Prostate gland (tissue), 2 donors: ENCODE measurements around the gene PAPPA2. TPM values are rescaled to one million over a fixed set of nuclear protein-coding genes. Genes with fewer than 3 reads are reported as not detected.
A peak's percentile ranks its signal among the peaks of the same experiment; 100 is the strongest.

Experiments
- DNase-seq: peaks from one replicate; pipeline ENCODE4 v3.0.0-alpha.2; 2019; ENCODE audit warnings: low spot score
- H3K27ac ChIP-seq, 2 donors: fragments of 200-600 bp; sonication (generic); 2 replicates each; pipeline ENCODE4 v1.5.1; 2017 to 2019
- H3K27me3 ChIP-seq: fragments of 200-600 bp; sonication (generic); replicated peaks from 2 replicates; pipeline ENCODE4 v1.5.1; 2019; ENCODE audit not compliant: insufficient read depth
- H3K36me3 ChIP-seq, 2 donors: fragments of 200-600 bp; sonication (generic); 1 replicate in 1 of 2; 2 replicates in 1 of 2; pipeline versions ENCODE4 v1.5.1 to v1.8.1; 2017 to 2019
- H3K4me1 ChIP-seq: fragments of 200-600 bp; sonication (generic); replicated peaks from 2 replicates; pipeline ENCODE4 v1.5.1; 2019
- H3K4me3 ChIP-seq, 2 donors: fragments of 200-600 bp; sonication (generic); 2 replicates each; pipeline ENCODE4 v1.5.1; 2017 to 2019
- H3K9me3 ChIP-seq: fragments of 200-600 bp; sonication (generic); 2 replicates; pipeline ENCODE4 v1.5.1; 2017
- POLR2A ChIP-seq: fragments of 450-650 bp; IDR thresholded peaks from one replicate; pipeline ENCODE4 v1.6.1; 2016; ENCODE audit warnings: antibody characterized with exemption, mild to moderate bottlenecking
- POLR2AphosphoS5 ChIP-seq: sonication (generic); formaldehyde crosslinking; IDR thresholded peaks from one replicate; pipeline ENCODE4 v1.6.1; 2017; ENCODE audit warnings: antibody characterized with exemption
- WGBS: methylation state at CpG from one replicate; pipeline ENCODE4 v1.1.5; 2018; 5-methylcytosine and 5-hydroxymethylcytosine counted together
- intact Hi-C: fragments of 100-400 bp; cut with DNase I; formaldehyde crosslinking; loops from one replicate; pipeline ENCODE4 v1.14.2; 2022
- total RNA-seq, 2 donors: library from RNA; depleted of rRNA; stranded (reverse); fragments of >200 nt; gene quantifications; one replicate each; pipeline ENCODE4 v1.1.0, GENCODE V29; 2016
- TF ChIP-seq, protein P1 (sequence below), 4 experiments: fragments of 200-600 bp in 2 of 4; fragments of 450-650 bp in 2 of 4; sonication (generic) in 2 of 4; IDR thresholded peaks; 1 replicate in 3 of 4; 2 replicates in 1 of 4; pipeline ENCODE4 v1.5.1; 2016 to 2019; ENCODE audit warnings: antibody characterized with exemption in 4 of 4, mild to moderate bottlenecking in 2 of 4, moderate library complexity in 2 of 4

The PAPPA2 gene
- total RNA-seq, 2 donors from 2014 or later, result 0.36 to 1.9 TPM

DNA sequence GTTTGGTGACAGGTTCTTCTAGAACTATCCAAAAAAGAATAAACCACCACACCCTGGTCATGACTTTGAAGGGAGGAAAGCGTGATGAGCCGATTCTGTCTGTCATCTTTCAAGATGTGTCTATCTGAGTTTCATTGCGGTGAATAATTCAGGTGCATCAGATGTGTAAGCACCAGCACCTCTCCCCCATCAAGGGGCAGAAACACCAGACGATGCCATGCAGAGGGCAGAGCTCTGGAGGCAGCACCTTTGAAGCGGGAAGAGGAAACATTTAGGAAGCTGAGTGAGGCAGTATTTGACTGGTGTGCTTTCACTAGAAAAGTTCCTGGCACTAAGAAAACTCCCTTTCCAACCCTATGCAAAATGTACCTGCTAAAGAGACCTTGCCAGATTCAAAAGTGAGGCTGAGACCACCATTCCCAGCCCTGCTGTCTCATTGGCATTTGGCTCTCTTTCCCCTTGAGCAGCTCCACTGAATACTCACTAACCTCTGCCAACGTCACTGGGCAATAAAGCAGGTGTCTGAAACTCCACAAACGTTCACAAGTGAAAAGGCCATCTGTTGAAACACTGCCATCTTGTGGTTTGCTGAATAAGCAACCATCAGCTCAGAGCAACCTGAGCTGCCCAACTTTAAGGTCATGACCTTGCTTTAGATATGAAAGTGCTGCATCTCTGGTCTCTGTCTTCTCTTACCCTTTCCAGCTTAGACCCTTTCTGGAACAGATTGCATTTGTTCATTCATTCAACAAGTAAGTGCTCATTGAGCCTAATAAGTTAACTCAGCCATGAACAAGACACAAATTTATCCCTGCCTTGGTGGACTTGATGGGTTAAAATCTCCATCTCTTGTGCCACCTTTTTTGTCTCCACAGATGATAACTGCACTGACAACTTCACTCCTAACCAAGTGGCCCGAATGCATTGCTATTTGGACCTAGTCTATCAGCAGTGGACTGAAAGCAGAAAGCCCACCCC, 228.6 kb downstream of the PAPPA2 start:
- Histone ChIP-seq H3K27ac (no peak overlapping the region), H3K4me1 (peaks cover 6% of the 10 kb centered on the region), H3K27me3 (no peaks in the 10 kb centered on the region), H3K4me3 (no peak overlapping the region), H3K36me3 (no peaks in the 10 kb centered on the region), H3K9me3 (no peaks in the 10 kb centered on the region)
- peak; percentile 42 for DNase-seq
- intact Hi-C loops, result loop anchor here (2.0 kb wide), 1 partner anchor 131 kb away; no protein-coding TSS in a partner anchor
- TF ChIP-seq, protein P1, sequence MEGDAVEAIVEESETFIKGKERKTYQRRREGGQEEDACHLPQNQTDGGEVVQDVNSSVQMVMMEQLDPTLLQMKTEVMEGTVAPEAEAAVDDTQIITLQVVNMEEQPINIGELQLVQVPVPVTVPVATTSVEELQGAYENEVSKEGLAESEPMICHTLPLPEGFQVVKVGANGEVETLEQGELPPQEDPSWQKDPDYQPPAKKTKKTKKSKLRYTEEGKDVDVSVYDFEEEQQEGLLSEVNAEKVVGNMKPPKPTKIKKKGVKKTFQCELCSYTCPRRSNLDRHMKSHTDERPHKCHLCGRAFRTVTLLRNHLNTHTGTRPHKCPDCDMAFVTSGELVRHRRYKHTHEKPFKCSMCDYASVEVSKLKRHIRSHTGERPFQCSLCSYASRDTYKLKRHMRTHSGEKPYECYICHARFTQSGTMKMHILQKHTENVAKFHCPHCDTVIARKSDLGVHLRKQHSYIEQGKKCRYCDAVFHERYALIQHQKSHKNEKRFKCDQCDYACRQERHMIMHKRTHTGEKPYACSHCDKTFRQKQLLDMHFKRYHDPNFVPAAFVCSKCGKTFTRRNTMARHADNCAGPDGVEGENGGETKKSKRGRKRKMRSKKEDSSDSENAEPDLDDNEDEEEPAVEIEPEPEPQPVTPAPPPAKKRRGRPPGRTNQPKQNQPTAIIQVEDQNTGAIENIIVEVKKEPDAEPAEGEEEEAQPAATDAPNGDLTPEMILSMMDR (IDR thresholded peaks at IDR 0.05), result peak; percentile 21 to 65 (median 53)
- no peak for TF ChIP-seq POLR2A
- peak; percentile 56 for TF ChIP-seq POLR2AphosphoS5
- 59% methylated on average over 8 of the region's 8 CpGs for WGBS

DNA sequence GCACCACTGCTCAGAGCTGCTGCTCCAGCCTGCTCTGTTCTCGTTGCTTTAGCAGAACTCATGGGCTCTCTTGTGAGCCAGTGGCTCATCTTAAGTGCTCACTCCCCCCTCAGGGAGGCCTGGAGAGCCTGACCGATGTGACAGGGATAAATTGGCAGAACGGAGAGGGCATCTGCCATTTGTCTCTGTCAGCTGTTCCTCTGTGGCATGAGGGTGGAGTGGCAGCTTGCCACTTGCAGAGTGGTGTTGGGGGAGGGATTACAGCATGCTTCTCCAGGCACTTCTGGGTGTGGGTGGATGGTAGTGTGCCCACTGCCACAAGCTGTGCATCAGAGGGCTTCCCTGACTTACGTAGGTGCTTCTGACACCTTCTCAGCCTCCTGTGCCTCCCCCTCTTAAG, 229.5 kb downstream of the PAPPA2 start:
- H3K27me3 ChIP-seq, result no peaks in the 10 kb centered on the region
- no peak overlapping the region for H3K4me3 ChIP-seq
- TF ChIP-seq POLR2AphosphoS5 (no peak), POLR2A (no peak)
- 77% methylated on average over 4 of the region's 4 CpGs for WGBS
- no peak overlapping the region for H3K27ac ChIP-seq
- no peak for DNase-seq
- intact Hi-C loops, result no loop called here
- peaks cover 6% of the 10 kb centered on the region for H3K4me1 ChIP-seq
- no peaks in the 10 kb centered on the region for H3K36me3 ChIP-seq
- H3K9me3 ChIP-seq, result no peaks in the 10 kb centered on the region

DNA sequence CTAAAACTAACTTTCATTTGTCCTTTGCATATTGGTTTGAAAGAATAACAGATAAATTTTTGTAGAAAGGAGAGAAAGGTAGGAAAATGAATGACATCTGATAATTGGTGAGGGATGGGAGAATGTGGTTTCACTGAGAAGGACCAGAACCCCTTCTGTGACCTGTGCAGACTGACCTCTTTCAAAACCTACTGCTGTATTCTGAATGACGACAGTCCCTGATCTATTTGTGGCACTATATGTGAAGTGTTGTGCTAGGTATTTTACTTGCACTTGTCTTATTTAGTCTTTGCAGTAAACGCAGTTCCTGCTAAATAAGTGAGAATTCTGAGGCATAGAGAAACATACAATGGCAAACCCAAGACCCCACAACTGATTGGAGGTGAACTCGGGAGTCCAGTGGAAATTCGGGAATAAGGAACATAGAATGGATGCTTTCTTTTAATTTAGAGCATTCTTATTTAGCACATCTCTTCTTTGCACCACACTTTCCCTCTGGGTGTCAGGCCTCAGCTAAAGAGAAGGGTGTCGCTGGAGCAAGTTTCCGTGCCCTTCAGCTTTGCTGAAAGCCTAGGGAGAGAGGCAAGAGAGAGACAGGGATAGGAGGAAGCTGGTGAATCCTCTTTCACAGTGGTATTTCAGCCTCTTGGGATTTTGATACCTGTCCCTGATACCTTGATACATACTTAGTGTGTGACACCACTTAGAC, 230.2 kb downstream of the PAPPA2 start:
- intact Hi-C loops, result no loop called here
- no peak overlapping the region for H3K27ac ChIP-seq

DNA sequence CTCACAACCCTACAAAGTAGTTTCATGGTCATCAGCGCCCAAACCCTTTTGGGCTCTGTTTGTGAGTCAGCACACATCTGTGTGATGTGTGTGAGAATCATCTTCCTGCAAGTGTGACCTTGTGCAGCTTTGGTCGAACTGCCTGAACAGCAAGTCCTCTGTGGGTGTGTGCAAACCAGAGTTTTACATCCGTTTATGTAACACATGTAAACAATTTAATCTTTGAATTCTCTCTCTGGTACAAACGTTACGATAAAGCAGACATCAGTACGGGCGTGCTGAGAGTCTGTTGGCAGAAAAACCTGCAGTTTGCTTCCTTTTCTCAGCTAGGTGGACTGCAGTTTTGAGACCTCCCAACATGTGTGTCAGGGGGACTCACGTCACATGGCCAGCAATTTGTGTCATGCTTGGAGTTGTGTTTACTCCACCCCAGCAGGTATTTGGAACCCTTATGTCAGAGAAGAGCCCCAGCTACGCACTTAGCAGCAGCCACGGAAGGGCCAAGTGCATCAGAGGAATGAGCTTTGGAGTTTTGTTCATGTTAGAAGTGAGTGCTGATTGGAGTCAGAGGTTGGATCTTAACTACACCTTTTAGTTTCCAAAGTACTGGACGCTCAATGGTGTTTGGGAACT, 230.8 kb downstream of the PAPPA2 start:
- no peaks in the 10 kb centered on the region for H3K27me3 ChIP-seq
- H3K9me3 ChIP-seq, result no peaks in the 10 kb centered on the region
- no peak overlapping the region for H3K27ac ChIP-seq
- TF ChIP-seq, protein P1 (IDR thresholded peaks at IDR 0.05), result no peak
- TF ChIP-seq POLR2AphosphoS5, result peak; percentile 37
- no peak for TF ChIP-seq POLR2A
- H3K36me3 ChIP-seq, result no peaks in the 10 kb centered on the region
- peaks cover 6% of the 10 kb centered on the region for H3K4me1 ChIP-seq
- no peak overlapping the region for H3K4me3 ChIP-seq
- intact Hi-C loops, result no loop called here
- DNase-seq, result no peak
- 43% methylated on average over 11 of the region's 11 CpGs for WGBS

More for the DNA sequence above, 230.2 kb downstream of the PAPPA2 start:
- H3K36me3 ChIP-seq, result no peaks in the 10 kb centered on the region
- H3K4me3 ChIP-seq, result no peak overlapping the region
- TF ChIP-seq POLR2AphosphoS5 (no peak), POLR2A (no peak)
- TF ChIP-seq, protein P1 (IDR thresholded peaks at IDR 0.05), result no peak
- no peaks in the 10 kb centered on the region for H3K9me3 ChIP-seq
- no peak for DNase-seq
- peaks cover 6% of the 10 kb centered on the region for H3K4me1 ChIP-seq
- 87% methylated on average over 6 of the region's 6 CpGs for WGBS
- H3K27me3 ChIP-seq, result no peaks in the 10 kb centered on the region

DNA sequence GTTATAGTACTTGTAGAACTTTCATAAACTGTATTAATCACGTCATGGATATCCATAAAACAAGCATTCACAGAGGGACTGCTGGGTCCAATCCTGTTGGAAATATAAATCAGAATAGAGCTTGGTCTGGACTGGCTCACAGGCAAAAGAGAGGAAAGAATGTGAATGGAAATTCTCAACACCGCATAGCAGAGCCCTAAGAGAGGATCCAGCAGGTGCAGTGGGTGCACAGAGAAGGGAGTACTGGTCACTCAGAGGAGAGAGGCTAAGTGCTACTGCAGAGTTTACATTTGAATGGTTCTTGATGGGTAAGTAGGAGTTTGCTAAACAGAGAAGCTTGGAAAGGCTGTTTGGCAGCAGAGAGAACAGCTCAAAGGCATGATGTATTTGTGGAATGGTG, 231.7 kb downstream of the PAPPA2 start:
- 56% methylated on average over 2 of the region's 2 CpGs for whole genome bisulfite sequencing
- no peak for DNase-seq
- H3K9me3 ChIP-seq, result no peaks in the 10 kb centered on the region

More for the DNA sequence above, 231.7 kb downstream of the PAPPA2 start:
- no peak overlapping the region for H3K27ac ChIP-seq
- H3K4me3 ChIP-seq, result no peak overlapping the region
- no peaks in the 10 kb centered on the region for H3K36me3 ChIP-seq
- intact Hi-C loops, result no loop called here
- TF ChIP-seq, protein P1 (IDR thresholded peaks at IDR 0.05), result no peak
- TF ChIP-seq POLR2AphosphoS5 (no peak), POLR2A (no peak)
- peaks cover 6% of the 10 kb centered on the region for H3K4me1 ChIP-seq
- H3K27me3 ChIP-seq, result no peaks in the 10 kb centered on the region
